Left ventricle myocardium inferior (tissue), 1 donor: ENCODE results near the gene ANXA1. TPM values are rescaled to one million over a fixed set of nuclear protein-coding genes. Genes with fewer than 3 reads are reported as not detected.
A peak's percentile ranks its signal among the peaks of the same experiment; 100 is the strongest.

ENCODE experiments used
- DNase-seq: peaks from one replicate; pipeline ENCODE4 v3.0.0-alpha.2; 2020
- H3K27ac ChIP-seq: fragments of 200-600 bp; replicated peaks from 2 replicates; pipeline ENCODE4 v1.8.0; 2021
- H3K27me3 ChIP-seq: fragments of 200-600 bp; 2 replicates; pipeline ENCODE4 v1.8.0; 2021; ENCODE audit warnings: low read depth
- H3K36me3 ChIP-seq: fragments of 200-600 bp; 2 replicates; pipeline ENCODE4 v1.8.0; 2021
- H3K4me1 ChIP-seq: fragments of 200-600 bp; 2 replicates; pipeline ENCODE4 v1.8.0; 2021
- H3K4me3 ChIP-seq: fragments of 200-600 bp; 2 replicates; pipeline ENCODE4 v1.8.0; 2021; ENCODE audit warnings: mild to moderate bottlenecking, moderate library complexity
- H3K9me3 ChIP-seq: fragments of 200-600 bp; replicated peaks from 2 replicates; pipeline ENCODE4 v1.8.0; 2021
- CTCF ChIP-seq: fragments of 200-600 bp; IDR thresholded peaks from 2 replicates; pipeline ENCODE4 v1.8.0; 2021; ENCODE audit warnings: antibody characterized with exemption, mild to moderate bottlenecking, borderline replicate concordance
- intact Hi-C: fragments of 100-400 bp; cut with micrococcal nuclease; formaldehyde crosslinking; loops from one replicate; pipeline ENCODE4 v1.11.0; 2022
- total RNA-seq: library from RNA; stranded (reverse); fragmentation: NEBNext Ultra II Directional; extraction: Animal tissue kit (Norgen Biotek cat#: 25700); gene quantifications from one replicate; pipeline ENCODE4 v1.2.1, GENCODE V29; 2021
- donor health status: DM: no; HTN: yes; CAD: no; lungs with severe emphysema.

Gene ANXA1
- total RNA-seq, 1 donor from 2014 or later, result 48.7 TPM

- Histone ChIP-seq H3K36me3 (no peaks in the 10 kb centered on the region), H3K27ac (no peak overlapping the region), H3K4me1 (no peaks in the 10 kb centered on the region), H3K27me3 (peaks cover 16% of the 10 kb centered on the region), H3K4me3 (no peak overlapping the region), H3K9me3 (no peaks in the 10 kb centered on the region)
- TF ChIP-seq CTCF, result no peak
- no peak for DNase-seq
- intact Hi-C loops, result no loop called here
Observed at GRCh38 chr9:73199886-73200285, 48.2 kb downstream of the ANXA1 start.

- intact Hi-C loops, result no loop called here
- H3K4me3 ChIP-seq, result no peak overlapping the region
- TF ChIP-seq CTCF, result peak; percentile 66
- no peaks in the 10 kb centered on the region for H3K4me1 ChIP-seq
- no peak overlapping the region for H3K27ac ChIP-seq
- DNase-seq, result no peak
- H3K36me3 ChIP-seq, result no peaks in the 10 kb centered on the region
- H3K27me3 ChIP-seq, result peaks cover 16% of the 10 kb centered on the region
- H3K9me3 ChIP-seq, result no peaks in the 10 kb centered on the region
Observed at GRCh38 chr9:73200694-73201452, 49.2 kb downstream of the ANXA1 start.

- no peaks in the 10 kb centered on the region for H3K9me3 ChIP-seq
- no peak overlapping the region for H3K27ac ChIP-seq
- intact Hi-C loops, result no loop called here
- H3K27me3 ChIP-seq, result peaks cover 10% of the 10 kb centered on the region
- no peak for DNase-seq
- no peaks in the 10 kb centered on the region for H3K4me1 ChIP-seq
- H3K4me3 ChIP-seq, result no peak overlapping the region
- TF ChIP-seq CTCF, result no peak
- H3K36me3 ChIP-seq, result no peaks in the 10 kb centered on the region
Observed at GRCh38 chr9:73202980-73203379, 51.3 kb downstream of the ANXA1 start.

GRCh38 chr9:73204936-73205335 lies 53.3 kb downstream of the ANXA1 start:
- H3K4me1 ChIP-seq, result no peaks in the 10 kb centered on the region
- H3K36me3 ChIP-seq, result no peaks in the 10 kb centered on the region
- intact Hi-C loops, result no loop called here
- H3K27ac ChIP-seq, result no peak overlapping the region
- H3K27me3 ChIP-seq, result peaks cover 2% of the 10 kb centered on the region
- no peaks in the 10 kb centered on the region for H3K9me3 ChIP-seq
- no peak overlapping the region for H3K4me3 ChIP-seq
- TF ChIP-seq CTCF, result no peak
- DNase-seq, result no peak

GRCh38 chr9:73206851-73207250 lies 55.2 kb downstream of the ANXA1 start:
- H3K27ac ChIP-seq, result no peak overlapping the region
- H3K4me1 ChIP-seq, result no peaks in the 10 kb centered on the region
- H3K36me3 ChIP-seq, result no peaks in the 10 kb centered on the region
- H3K9me3 ChIP-seq, result no peaks in the 10 kb centered on the region
- intact Hi-C loops, result no loop called here
- DNase-seq, result no peak
- H3K4me3 ChIP-seq, result no peak overlapping the region
- no peaks in the 10 kb centered on the region for H3K27me3 ChIP-seq
- TF ChIP-seq CTCF, result no peak
